Measurements from ENCODE around the gene DNAI1.

- TF ChIP-seq CTCF (IDR thresholded peaks at IDR 0.05) (no peak), POLR2A (IDR thresholded peaks at IDR 0.05) (no peak)
These were observed 31.8 kb downstream of the DNAI1 start for GRCh38 chr9:34490360-34490759.
